MM.1S (cell line): ENCODE results near the gene IGF2BP3.

Source experiments
- DNase-seq: peaks from one replicate; pipeline ENCODE4 v3.0.0-alpha.2; 2015
- H2AFZ ChIP-seq: fragments of 300-600 bp; sonication (generic); 2 replicates; pipeline ENCODE4 v1.6.0; 2016; ENCODE audit warnings: antibody characterized with exemption, low read length
- H3F3A ChIP-seq: fragments of 300-600 bp; sonication (generic); 2 replicates; pipeline ENCODE4 v1.6.1; 2016; ENCODE audit warnings: mild to moderate bottlenecking, antibody characterized with exemption, low read length, moderate library complexity, mixed read lengths; ENCODE audit not compliant: insufficient read depth
- H3K27ac ChIP-seq: fragments of 300-600 bp; sonication (generic); 2 replicates; pipeline ENCODE4 v1.5.1; 2016; ENCODE audit warnings: mild to moderate bottlenecking, low read length
- H3K27me3 ChIP-seq: fragments of 300-600 bp; sonication (generic); replicated peaks from 2 replicates; pipeline ENCODE4 v1.6.0; 2016; ENCODE audit warnings: low read length; ENCODE audit not compliant: insufficient read depth
- H3K36me3 ChIP-seq: fragments of 300-600 bp; sonication (generic); replicated peaks from 2 replicates; pipeline ENCODE4 v1.6.1; 2016; ENCODE audit warnings: mild to moderate bottlenecking, low read length, mixed read lengths; ENCODE audit not compliant: insufficient read depth
- H3K4me1 ChIP-seq: fragments of 300-600 bp; sonication (generic); 2 replicates; pipeline ENCODE4 v1.6.1; 2016; ENCODE audit warnings: low read length, mixed read lengths
- H3K4me2 ChIP-seq: fragments of 300-600 bp; sonication (generic); 2 replicates; pipeline ENCODE4 v1.6.0; 2016; ENCODE audit warnings: low read depth, low read length
- H3K4me3 ChIP-seq: fragments of 300-600 bp; sonication (generic); 2 replicates; pipeline ENCODE4 v1.5.1; 2016; ENCODE audit warnings: low read length, mixed read lengths
- H3K79me2 ChIP-seq: fragments of 300-600 bp; sonication (generic); 2 replicates; pipeline ENCODE4 v1.6.1; 2016; ENCODE audit warnings: mixed run types, low read length, mixed read lengths
- H3K9ac ChIP-seq: fragments of 300-600 bp; sonication (generic); 2 replicates; pipeline ENCODE4 v1.6.1; 2016; ENCODE audit warnings: low read length, mixed read lengths
- H3K9me2 ChIP-seq: fragments of 300-600 bp; sonication (generic); replicated peaks from 2 replicates; pipeline ENCODE4 v1.6.1; 2016; ENCODE audit warnings: mild to moderate bottlenecking, low read length, mixed read lengths; ENCODE audit not compliant: insufficient read depth
- H3K9me3 ChIP-seq: fragments of 300-600 bp; sonication (generic); replicated peaks from 2 replicates; pipeline ENCODE4 v1.6.1; 2016; ENCODE audit warnings: mild to moderate bottlenecking, low read length, mixed read lengths; ENCODE audit not compliant: insufficient read depth
- H4K20me1 ChIP-seq: fragments of 300-600 bp; sonication (generic); 2 replicates; pipeline ENCODE4 v1.6.1; 2016; ENCODE audit warnings: mild to moderate bottlenecking, low read length, moderate library complexity, mixed read lengths; ENCODE audit not compliant: insufficient read depth
- CTCF ChIP-seq: fragments of 300-600 bp; sonication (generic); IDR thresholded peaks from 2 replicates; pipeline ENCODE4 v1.5.1; 2016; ENCODE audit warnings: antibody characterized with exemption, low read length, mixed read lengths
- EZH2 ChIP-seq: fragments of 300-600 bp; sonication (generic); optimal IDR thresholded peaks from 2 replicates; pipeline ENCODE3; 2017; ENCODE audit warnings: low read depth, mild to moderate bottlenecking, antibody characterized with exemption, low read length, mixed read lengths
- EZH2phosphoT487 ChIP-seq: fragments of 300-600 bp; sonication (generic); IDR thresholded peaks from 2 replicates; pipeline ENCODE4 v1.6.1; 2018; ENCODE audit warnings: antibody characterized with exemption, low read length

Gene IGF2BP3

DNA sequence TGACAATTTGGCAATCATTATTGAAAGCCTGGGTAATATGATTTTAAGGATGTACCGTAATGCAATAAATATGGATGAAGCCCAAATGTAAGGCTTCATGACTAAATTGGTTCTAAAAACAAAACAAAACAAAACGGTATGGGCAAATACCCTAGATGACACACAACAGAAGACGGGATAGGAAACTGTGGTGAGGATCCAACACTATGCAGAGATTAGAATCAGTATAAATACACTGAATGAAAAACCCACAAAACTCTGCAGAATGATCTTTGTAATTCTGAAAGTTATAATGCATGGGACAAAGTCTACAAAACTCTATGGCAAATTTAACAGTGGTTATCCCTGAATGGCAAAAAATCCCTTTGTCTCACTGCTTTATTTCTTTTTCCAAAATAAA lies 113.6 kb downstream of the IGF2BP3 start:
- H3K4me2 ChIP-seq = no peak overlapping the region
- H3K36me3 ChIP-seq = no peaks in the 10 kb centered on the region
- H3K9me2 ChIP-seq = no peaks in the 10 kb centered on the region
- H3K27ac ChIP-seq = no peak overlapping the region
- H3K4me3 ChIP-seq = no peak overlapping the region
- H2AFZ ChIP-seq = no peak overlapping the region
- H3K27me3 ChIP-seq = no peaks in the 10 kb centered on the region
- no peaks in the 10 kb centered on the region for H4K20me1 ChIP-seq
- no peak overlapping the region for H3K9ac ChIP-seq
- no peaks in the 10 kb centered on the region for H3K79me2 ChIP-seq
- no peaks in the 10 kb centered on the region for H3F3A ChIP-seq
- no peaks in the 10 kb centered on the region for H3K9me3 ChIP-seq
- H3K4me1 ChIP-seq = peaks cover 11% of the 10 kb centered on the region
- DNase-seq = no peak
- TF ChIP-seq EZH2 = no peak
- no peak for TF ChIP-seq CTCF
- no peak for TF ChIP-seq EZH2phosphoT487

DNA sequence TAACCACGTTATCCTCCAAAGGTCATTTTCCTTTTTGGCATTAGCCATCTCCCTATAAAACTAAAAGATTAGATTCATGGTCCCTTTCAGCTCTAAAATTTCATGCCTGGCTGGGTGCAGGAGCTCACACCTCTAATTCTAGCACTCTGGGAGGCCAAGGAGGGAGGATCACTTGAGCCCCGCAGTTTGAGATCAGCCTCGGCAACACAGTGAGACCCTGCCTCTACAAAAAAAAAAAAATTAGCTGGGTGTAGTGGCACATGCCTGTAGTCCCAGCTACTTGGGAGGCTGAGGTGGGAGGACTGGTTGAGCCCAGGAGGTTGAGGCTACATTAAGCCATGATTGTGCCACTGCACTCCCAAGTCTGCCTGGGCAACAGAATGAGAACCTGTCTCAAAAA lies 114.1 kb downstream of the IGF2BP3 start:
- H3K79me2 ChIP-seq = no peaks in the 10 kb centered on the region
- H3K4me1 ChIP-seq = peaks cover 11% of the 10 kb centered on the region
- no peaks in the 10 kb centered on the region for H3K27me3 ChIP-seq
- no peaks in the 10 kb centered on the region for H3K36me3 ChIP-seq
- H3K4me2 ChIP-seq = no peak overlapping the region
- no peak for DNase-seq
- TF ChIP-seq CTCF (no peak), EZH2 (no peak), EZH2phosphoT487 (no peak)
- no peaks in the 10 kb centered on the region for H3F3A ChIP-seq
- H3K27ac ChIP-seq = no peak overlapping the region
- no peaks in the 10 kb centered on the region for H3K9me3 ChIP-seq
- no peak overlapping the region for H3K9ac ChIP-seq
- H2AFZ ChIP-seq = no peak overlapping the region
- H4K20me1 ChIP-seq = no peaks in the 10 kb centered on the region
- H3K9me2 ChIP-seq = no peaks in the 10 kb centered on the region
- H3K4me3 ChIP-seq = no peak overlapping the region

- H4K20me1 ChIP-seq = no peaks in the 10 kb centered on the region
- H3K9me2 ChIP-seq = no peaks in the 10 kb centered on the region
- H3K27me3 ChIP-seq = no peaks in the 10 kb centered on the region
- H3K4me2 ChIP-seq = peak overlapping the region; percentile 49
- no peak for TF ChIP-seq EZH2
- no peak for TF ChIP-seq CTCF
- no peak for TF ChIP-seq EZH2phosphoT487
- no peaks in the 10 kb centered on the region for H3F3A ChIP-seq
- no peaks in the 10 kb centered on the region for H3K9me3 ChIP-seq
- H3K36me3 ChIP-seq = no peaks in the 10 kb centered on the region
- peak overlapping the region; percentile 56 for H2AFZ ChIP-seq
- H3K4me1 ChIP-seq = peaks cover 11% of the 10 kb centered on the region
- H3K27ac ChIP-seq = no peak overlapping the region
- DNase-seq = peak; percentile 24
- H3K79me2 ChIP-seq = no peaks in the 10 kb centered on the region
- no peak overlapping the region for H3K4me3 ChIP-seq
- H3K9ac ChIP-seq = no peak overlapping the region
Measured at GRCh38 chr7:23353172-23353571, 117.1 kb downstream of the IGF2BP3 start.

DNA sequence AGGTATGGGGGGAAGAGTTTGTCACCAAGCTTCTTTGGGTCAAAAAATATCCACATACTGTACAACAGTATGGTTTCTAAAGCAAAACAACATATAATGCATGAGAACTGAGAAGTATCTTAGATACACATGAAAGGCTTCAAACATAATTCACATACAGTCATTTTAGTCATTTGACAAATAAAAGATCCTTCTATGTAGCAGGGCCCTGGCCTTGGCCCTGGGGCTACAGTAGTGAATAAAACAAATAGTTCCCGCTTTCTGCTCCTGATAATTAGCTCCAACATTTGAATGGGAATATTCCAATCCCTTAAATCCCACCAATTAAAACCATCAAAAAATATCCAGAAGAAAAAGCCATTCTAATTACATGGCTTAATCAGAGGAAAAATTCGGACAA lies 119.8 kb downstream of the IGF2BP3 start:
- Histone ChIP-seq H3K4me1 (peaks cover 18% of the 10 kb centered on the region), H3K27me3 (no peaks in the 10 kb centered on the region), H4K20me1 (no peaks in the 10 kb centered on the region), H3K36me3 (no peaks in the 10 kb centered on the region), H3K9me2 (no peaks in the 10 kb centered on the region), H3K27ac (no peak overlapping the region), H2AFZ (no peak overlapping the region), H3K79me2 (no peaks in the 10 kb centered on the region), H3K9ac (no peak overlapping the region), H3K4me3 (no peak overlapping the region), H3K4me2 (no peak overlapping the region), H3F3A (no peaks in the 10 kb centered on the region), H3K9me3 (no peaks in the 10 kb centered on the region)
- no peak for DNase-seq
- no peak for TF ChIP-seq EZH2phosphoT487
- TF ChIP-seq EZH2 = no peak
- no peak for TF ChIP-seq CTCF
